CD4-positive, alpha-beta T cell treated with Interferon gamma for 1 hour (primary cell): Measurements from ENCODE around the gene RDM1.

Experiments
- DNase-seq: peaks from one replicate; pipeline ENCODE4 v3.0.0-alpha.2; 2020

Gene RDM1

GRCh38 chr17:35931794-35932425, 1.3 kb upstream of the RDM1 start:
- DNase-seq, result no peak

- no peak for DNase-seq
Observed at GRCh38 chr17:35927714-35928113, 2.9 kb downstream of the RDM1 start.

GRCh38 chr17:35923609-35924114, 6.9 kb downstream of the RDM1 start:
- DNase-seq, result no peak

DNA sequence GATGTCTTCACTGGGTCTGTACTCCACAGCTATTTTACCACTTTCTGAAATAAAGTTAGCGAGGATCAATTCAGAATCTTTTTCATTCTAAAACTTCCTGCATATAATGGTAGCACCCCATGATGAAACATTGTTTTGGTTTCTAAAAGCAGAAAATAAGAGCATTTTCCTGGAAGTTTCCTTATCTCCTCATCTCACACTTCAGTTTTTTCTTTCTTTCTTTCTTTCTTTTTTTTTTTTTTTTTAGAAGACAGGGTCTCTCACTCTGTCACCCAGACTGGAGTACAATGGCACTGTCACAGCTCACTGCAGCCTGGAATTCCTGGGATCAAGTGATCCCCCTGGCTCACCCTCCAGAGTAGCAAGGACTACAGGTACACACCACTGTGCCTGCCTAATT, 10.3 kb downstream of the RDM1 start:
- no peak for DNase-seq

GRCh38 chr17:35918665-35919064, 11.9 kb downstream of the RDM1 start:
- no peak for DNase-seq

DNA sequence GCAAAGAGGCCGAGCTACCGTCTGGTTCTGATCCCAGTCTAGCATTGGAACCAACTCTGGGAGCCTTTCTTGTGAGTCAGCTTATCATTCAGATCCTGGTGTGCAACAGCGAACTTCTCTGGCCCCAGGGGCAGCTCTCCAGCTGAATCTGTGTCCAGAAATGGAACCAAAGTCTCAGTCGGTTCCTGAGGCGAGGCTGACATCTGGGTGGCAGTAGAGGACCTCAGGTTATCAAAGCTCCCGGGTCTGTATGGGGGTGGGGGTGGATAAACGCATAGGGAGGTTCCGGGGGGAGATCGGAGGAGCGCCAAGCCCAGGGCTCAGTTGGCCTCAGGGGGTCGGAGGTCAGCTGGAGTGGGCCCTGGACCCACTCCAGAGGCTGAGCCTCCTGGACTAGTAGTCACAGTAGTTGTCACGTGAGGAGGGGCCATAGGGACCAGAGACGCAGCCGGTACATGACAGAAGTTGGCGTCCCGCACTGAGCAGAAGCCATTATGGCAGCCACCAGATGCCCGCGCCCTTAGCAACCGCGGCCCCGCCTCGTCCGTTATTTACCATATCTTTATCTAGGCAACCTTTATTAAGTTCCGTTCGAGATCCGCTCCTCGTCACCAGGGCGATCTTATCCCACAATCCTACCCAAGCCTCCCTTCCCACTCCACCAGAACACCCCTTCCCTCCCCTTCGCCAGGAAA, 12.9 kb downstream of the RDM1 start:
- DNase-seq, result no peak

DNA sequence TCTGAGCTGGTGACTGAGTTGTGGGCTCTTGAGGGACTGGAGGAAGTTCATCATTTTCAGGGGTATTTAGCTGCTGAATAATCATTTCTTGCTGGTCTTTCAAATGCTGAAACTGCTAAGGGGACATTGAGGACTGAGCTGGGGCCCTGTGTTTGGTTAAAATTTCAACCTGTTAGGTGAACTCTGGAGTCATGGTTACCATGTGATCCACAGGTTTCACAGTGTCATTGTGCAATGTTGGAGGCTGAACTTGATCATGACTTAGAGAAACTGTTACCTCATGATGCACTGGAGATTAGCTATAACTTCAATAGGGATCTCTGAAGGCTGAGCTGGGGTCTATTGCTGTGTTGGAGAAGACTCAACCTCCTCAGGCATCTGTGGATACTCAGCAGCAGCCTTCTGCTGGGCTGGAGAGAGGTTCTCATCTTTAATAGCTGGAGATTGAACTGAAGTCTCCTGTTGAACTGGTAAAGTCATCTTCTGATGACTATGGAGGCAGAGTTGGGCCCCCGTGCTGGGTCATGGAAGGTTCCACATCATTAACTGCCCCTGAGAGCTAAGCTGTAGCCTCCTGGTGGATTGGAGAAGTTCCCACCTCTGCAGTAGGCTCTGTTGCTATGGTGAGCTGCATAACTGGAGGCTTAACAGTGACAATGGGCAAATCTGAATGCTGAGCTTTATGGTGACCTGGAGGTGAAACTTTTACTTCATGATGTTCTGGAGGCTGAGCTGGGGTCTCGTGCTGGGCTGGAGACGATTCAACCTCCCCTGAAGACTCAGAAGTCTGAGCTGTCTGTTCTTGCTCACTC, 15.2 kb downstream of the RDM1 start:
- DNase-seq, result no peak

- no peak for DNase-seq
Observed at GRCh38 chr17:35914354-35914753, 16.2 kb downstream of the RDM1 start.

DNA sequence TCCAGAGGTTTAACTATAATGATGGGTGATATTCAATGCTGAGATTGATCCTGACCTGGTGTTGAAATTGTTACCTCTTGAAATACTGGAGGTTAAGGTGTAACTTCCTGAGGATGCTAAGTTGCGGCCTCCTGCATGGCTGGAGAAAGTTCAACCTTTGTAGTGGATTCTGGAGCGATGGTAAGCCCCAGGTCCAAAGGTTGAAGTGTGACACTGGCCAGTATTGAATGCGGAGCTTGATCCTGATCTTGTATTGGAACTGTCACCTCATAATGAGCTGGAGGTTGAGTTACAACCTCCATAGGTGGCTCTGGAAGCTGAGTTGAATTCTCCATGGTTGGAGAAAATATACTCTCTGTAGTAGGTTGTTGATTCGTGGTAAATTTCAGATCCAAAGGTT, 17.0 kb downstream of the RDM1 start:
- no peak for DNase-seq

GRCh38 chr17:35912942-35913341, 17.6 kb downstream of the RDM1 start:
- no peak for DNase-seq

GRCh38 chr17:35912339-35912912, 18.1 kb downstream of the RDM1 start:
- DNase-seq, result no peak

DNA sequence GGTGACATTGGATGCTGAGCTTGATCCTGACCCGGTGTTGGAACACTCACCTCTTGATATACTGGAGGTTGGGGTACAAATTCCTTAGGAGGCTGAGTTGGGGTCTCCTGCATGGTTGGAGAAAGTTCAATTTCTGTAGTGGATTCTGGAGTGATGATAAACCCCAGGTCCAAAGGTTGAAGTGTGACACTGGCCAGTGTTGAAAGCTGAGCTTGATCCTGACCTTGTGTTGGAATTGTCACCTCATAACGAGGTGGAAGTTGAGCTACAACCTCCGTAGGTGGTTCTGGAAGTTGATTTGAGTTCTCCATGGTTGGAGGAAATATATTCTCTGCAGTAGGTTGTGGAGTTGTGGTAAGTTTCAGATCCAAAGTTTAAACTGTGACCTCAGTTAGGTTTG, 21.2 kb downstream of the RDM1 start:
- no peak for DNase-seq

- DNase-seq, result no peak
Observed at GRCh38 chr17:35907691-35908090, 22.9 kb downstream of the RDM1 start.

- DNase-seq, result no peak
Observed at GRCh38 chr17:35906926-35907637, 23.5 kb downstream of the RDM1 start.

GRCh38 chr17:35906191-35906925, 24.2 kb downstream of the RDM1 start:
- DNase-seq, result no peak

DNA sequence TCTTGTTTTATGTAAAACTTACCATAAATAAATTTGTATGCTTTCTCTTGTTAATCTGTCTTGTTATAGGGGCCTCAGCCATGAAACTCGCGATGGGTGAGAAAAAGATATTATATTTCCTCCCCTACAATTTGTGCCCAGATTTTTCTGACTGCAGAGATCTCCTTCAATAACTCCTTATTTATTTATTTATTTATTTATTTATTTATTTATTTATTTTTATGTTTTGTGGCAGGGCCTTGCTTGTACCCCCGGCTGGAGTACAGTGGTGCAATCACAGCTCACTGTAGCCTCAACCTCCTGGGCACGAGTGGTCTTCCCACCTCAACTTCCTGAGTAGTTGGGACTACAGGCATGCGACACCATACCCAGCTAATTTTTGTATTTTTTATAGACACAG, 27.1 kb downstream of the RDM1 start:
- no peak for DNase-seq

GRCh38 chr17:35901631-35902175, 28.9 kb downstream of the RDM1 start:
- DNase-seq, result no peak

GRCh38 chr17:35900708-35901480, 29.7 kb downstream of the RDM1 start:
- DNase-seq, result no peak

DNA sequence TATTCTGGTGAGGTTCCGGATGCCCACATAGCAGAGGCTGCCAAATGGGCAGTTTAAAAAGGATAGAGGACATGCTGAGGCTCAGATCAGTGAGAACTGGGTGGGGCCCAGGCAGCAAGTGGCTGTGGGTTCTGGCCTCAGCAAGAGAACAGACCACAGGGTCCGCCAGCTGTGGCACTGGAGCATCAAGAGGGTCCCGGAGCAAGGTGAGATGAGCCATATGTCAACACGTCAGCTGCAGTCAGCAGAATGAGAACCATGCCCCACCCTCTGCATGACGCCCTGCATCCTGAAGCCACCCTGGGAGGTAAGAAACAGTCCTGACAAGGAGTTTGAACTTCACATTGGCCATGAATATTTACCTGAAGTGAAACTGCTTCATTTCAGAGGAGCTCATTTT, 30.3 kb downstream of the RDM1 start:
- no peak for DNase-seq

GRCh38 chr17:35898283-35899070, 32.1 kb downstream of the RDM1 start:
- DNase-seq, result peak; percentile 19
